Stomach (tissue), 4 donors: Measurements from ENCODE around the gene KMT5B.

Experiments used
- CTCF ChIP-seq, 7 experiments: fragments of 450-650 bp in 4 of 7; fragments of 200-600 bp in 3 of 7; sonication (generic) in 3 of 7; IDR thresholded peaks; one replicate each; pipeline ENCODE4 v1.5.1; 2016 to 2019; ENCODE audit warnings: antibody characterized with exemption in 7 of 7, control low read depth in 2 of 7, mild to moderate bottlenecking in 1 of 7
- EP300 ChIP-seq: sonication (generic); formaldehyde crosslinking; IDR thresholded peaks from one replicate; pipeline ENCODE4 v1.6.1; 2017; ENCODE audit warnings: antibody characterized with exemption
- POLR2A ChIP-seq, 4 donors: fragments of 450-650 bp; IDR thresholded peaks; one replicate each; pipeline ENCODE4 v1.6.1; 2016; ENCODE audit warnings: antibody characterized with exemption in 4 of 4, control low read depth in 2 of 4, mild to moderate bottlenecking in 1 of 4, moderate library complexity in 1 of 4
- POLR2AphosphoS5 ChIP-seq, 3 donors: sonication (generic); formaldehyde crosslinking; IDR thresholded peaks; one replicate each; pipeline ENCODE4 v1.6.1; 2016; ENCODE audit warnings: antibody characterized with exemption in 3 of 3

DNA sequence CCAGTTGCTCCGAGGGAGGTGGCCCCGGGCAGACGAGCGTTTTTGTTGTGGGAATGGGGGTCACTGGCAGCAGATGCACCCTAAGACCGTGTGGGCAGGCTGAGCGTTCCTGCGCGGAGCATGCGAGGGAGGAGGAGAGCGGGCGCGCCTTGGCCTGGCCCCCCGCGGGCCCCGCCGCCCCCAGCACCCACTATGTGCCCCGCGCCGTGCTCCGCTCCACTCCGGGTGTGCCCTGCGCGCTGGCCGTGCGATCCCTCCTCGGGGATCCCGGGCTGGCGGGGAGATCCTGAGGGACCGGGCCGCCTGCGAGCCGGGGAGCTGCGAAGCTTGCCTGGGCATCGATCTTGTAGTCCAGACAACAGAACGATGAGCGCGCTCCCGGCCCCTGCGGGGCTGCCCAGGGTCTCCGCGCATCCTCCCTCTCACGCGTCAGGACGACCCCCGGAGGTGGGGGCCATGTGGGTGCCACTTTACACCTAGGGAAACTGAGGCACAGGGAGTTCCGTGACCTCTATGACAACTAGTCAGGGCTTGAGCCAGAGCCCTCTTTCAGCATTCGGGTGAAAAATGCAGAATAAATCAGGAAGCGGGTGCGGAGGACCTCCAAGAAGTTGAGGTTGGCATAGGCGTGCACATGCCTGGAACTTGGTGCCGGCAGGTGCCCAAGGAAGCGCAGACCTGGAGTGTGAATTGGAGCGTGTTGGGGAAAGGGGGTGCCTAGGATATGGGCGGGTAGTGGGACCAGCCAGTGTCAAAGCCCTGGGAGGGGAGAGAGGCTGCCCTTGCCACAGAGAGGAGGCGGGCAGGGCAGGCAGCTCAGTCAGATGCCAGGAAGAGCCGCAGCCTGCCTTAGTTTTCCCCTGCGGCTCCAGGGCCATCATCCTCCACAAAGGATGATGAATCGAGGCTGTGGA lies 1.3 kb upstream of the KMT5B start:
- no peak for TF ChIP-seq CTCF (IDR thresholded peaks at IDR 0.05)
- no peak for TF ChIP-seq POLR2A (IDR thresholded peaks at IDR 0.05)
- no peak for TF ChIP-seq EP300
- TF ChIP-seq POLR2AphosphoS5 (IDR thresholded peaks at IDR 0.05): no peak
